A673 (cell line): Measurements from ENCODE around the gene RSBN1. TPM values are rescaled to one million over a fixed set of nuclear protein-coding genes. Genes with fewer than 3 reads are reported as not detected.
"Not testable (repeated sequence)": the region's sequence is repeated elsewhere in the genome, so short reads cannot be mapped to it uniquely, and the experiment has no call there.

Experiments used
- BruUV-seq: library from RNA; stranded (reverse); fragments of 400-500 nt; replicated peaks from 2 replicates; lab custom pipeline; 2021; lab: Mats Ljungman, UMichigan
- CTCF ChIA-PET: fragments of 300-600 bp; sonication (Branson Sonifier 250); formaldehyde crosslinking; loops from one replicate; lab custom pipeline; 2022; ENCODE audit warnings: antibody characterized with exemption; lab: Charles Lee
- POLR2A ChIA-PET: fragments of 300-600 bp; sonication (Branson Sonifier 250); formaldehyde crosslinking; loops from one replicate; lab custom pipeline; 2022; ENCODE audit warnings: antibody characterized with exemption; ENCODE audit not compliant: low non-redundant PET; lab: Charles Lee
- DNase-seq: peaks from one replicate; pipeline ENCODE4 v3.0.0-alpha.2; 2015; ENCODE audit warnings: low spot score
- H3K27ac ChIP-seq: fragments of 200-600 bp; sonication (generic); 2 replicates; pipeline ENCODE4 v1.5.1; 2016; ENCODE audit warnings: mixed run types, low read depth, mild to moderate bottlenecking, mixed read lengths, antibody characterized with exemption, low read length; ENCODE audit not compliant: poor library complexity, severe bottlenecking
- H3K27me3 ChIP-seq: fragments of 200-600 bp; sonication (generic); replicated peaks from 2 replicates; pipeline ENCODE4 v1.6.1; 2017; ENCODE audit warnings: mixed run types, low read depth, mild to moderate bottlenecking, mixed read lengths, antibody characterized with exemption, low read length; ENCODE audit not compliant: insufficient read depth, poor library complexity
- H3K36me3 ChIP-seq: fragments of 200-600 bp; sonication (generic); 2 replicates; pipeline ENCODE4 v1.6.1; 2016; ENCODE audit warnings: mixed run types, mild to moderate bottlenecking, mixed read lengths, antibody characterized with exemption, low read length; ENCODE audit not compliant: insufficient read depth, poor library complexity, severe bottlenecking
- H3K4me1 ChIP-seq: fragments of 200-600 bp; sonication (generic); 2 replicates; pipeline ENCODE4 v1.6.1; 2017; ENCODE audit warnings: mixed run types, mild to moderate bottlenecking, mixed read lengths, antibody characterized with exemption, low read length; ENCODE audit not compliant: insufficient read depth, poor library complexity, severe bottlenecking
- H3K4me3 ChIP-seq: fragments of 200-600 bp; sonication (generic); 2 replicates; pipeline ENCODE4 v1.5.1; 2016; ENCODE audit warnings: low read depth, mixed run types, mild to moderate bottlenecking, mixed read lengths, low read length; ENCODE audit not compliant: poor library complexity, severe bottlenecking
- H3K9me3 ChIP-seq: fragments of 200-600 bp; sonication (generic); 2 replicates; pipeline ENCODE4 v1.6.1; 2016; ENCODE audit warnings: mixed run types, low read depth, mild to moderate bottlenecking, mixed read lengths, antibody characterized with exemption, low read length; ENCODE audit not compliant: poor library complexity, severe bottlenecking
- EZH2 ChIP-seq: fragments of 200-600 bp; sonication (generic); IDR thresholded peaks from 2 replicates; pipeline ENCODE4 v1.6.1; 2017; ENCODE audit warnings: borderline replicate concordance, low read depth, mild to moderate bottlenecking, mixed read lengths, antibody characterized with exemption, low read length; ENCODE audit not compliant: poor library complexity, severe bottlenecking
- intact Hi-C: fragments of 100-400 bp; cut with micrococcal nuclease; formaldehyde crosslinking; loops from one replicate; pipeline ENCODE4 v1.10.0; 2022; ENCODE audit not compliant: unreplicated experiment
- total RNA-seq: library from RNA; stranded (reverse); gene quantifications from 2 replicates; pipeline ENCODE4 v1.2.3, GENCODE V29; 2021
- TF ChIP-seq, protein P1 (sequence below): fragments of 300-800, 200-600 bp; sonication (generic); conservative IDR thresholded peaks from 2 replicates; pipeline ENCODE4 v1.5.1; 2017; ENCODE audit warnings: low read depth, mild to moderate bottlenecking, antibody characterized with exemption, low read length, moderate library complexity, mixed read lengths

The RSBN1 gene
- total RNA-seq, 1 experiment from 2014 or later: 18.3 TPM

DNA sequence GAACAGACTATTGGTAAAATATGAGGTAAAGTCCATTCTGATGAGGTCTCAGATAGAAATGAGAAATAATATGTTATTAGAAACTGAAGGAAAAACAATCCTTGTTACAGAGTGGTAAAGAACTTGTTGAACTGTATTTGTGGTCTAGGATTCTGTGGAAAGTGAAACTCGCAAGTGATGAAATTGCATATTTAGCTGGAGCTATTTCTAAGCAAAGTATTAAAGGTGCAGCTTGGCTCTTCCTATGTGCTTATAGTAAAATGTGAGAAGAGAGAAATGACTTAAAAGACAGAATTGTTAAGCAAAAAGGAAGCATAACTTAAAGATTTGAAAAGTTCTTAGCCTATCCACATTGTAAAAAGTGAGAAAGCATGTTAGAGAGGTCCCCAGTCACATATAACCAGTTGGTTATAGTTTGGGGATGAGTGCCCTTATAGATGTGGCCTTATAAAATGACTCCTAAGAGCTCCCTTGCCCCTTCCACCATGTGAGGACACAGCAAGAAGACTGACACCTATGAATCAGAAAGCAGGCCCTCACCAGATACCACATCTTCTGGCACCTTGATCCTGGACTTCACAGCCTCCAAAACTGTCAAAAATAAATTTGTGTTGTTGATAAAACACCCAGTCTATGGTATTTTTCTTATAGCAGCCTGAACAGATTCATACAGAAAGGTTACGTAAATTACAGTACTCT lies 77.8 kb downstream of the RSBN1 start:
- Histone ChIP-seq H3K36me3 (peaks cover 12% of the 10 kb centered on the region), H3K27ac (no peak overlapping the region), H3K4me1 (no peaks in the 10 kb centered on the region), H3K9me3 (no peaks in the 10 kb centered on the region), H3K4me3 (no peak overlapping the region), H3K27me3 (no peaks in the 10 kb centered on the region)
- BruUV-seq: no TSS peak
- DNase-seq: no peak
- CTCF ChIA-PET: no interaction called here
- intact Hi-C loops: no loop called here
- POLR2A ChIA-PET: no interaction called here
- TF ChIP-seq, protein P1, sequence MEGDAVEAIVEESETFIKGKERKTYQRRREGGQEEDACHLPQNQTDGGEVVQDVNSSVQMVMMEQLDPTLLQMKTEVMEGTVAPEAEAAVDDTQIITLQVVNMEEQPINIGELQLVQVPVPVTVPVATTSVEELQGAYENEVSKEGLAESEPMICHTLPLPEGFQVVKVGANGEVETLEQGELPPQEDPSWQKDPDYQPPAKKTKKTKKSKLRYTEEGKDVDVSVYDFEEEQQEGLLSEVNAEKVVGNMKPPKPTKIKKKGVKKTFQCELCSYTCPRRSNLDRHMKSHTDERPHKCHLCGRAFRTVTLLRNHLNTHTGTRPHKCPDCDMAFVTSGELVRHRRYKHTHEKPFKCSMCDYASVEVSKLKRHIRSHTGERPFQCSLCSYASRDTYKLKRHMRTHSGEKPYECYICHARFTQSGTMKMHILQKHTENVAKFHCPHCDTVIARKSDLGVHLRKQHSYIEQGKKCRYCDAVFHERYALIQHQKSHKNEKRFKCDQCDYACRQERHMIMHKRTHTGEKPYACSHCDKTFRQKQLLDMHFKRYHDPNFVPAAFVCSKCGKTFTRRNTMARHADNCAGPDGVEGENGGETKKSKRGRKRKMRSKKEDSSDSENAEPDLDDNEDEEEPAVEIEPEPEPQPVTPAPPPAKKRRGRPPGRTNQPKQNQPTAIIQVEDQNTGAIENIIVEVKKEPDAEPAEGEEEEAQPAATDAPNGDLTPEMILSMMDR: no peak
- TF ChIP-seq EZH2: no peak

DNA sequence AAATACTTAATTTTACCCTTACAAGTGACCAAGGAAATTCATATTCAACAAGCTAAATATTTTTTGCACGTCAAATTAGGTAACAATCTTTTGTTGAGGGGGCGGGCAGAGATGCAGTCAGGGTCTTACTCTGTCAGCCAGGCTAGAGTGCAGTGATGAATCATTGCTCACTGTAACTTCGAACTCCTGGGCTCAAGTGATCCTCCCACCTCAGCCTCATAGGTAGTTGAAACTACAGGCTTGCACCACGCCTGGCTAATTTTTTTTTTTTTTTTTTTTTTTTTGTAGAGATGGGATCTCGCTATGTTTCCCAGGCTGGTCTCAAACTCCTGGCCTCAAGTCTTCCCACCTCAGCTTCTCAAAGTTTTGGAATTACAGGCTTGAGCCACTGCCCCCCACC lies 79.5 kb downstream of the RSBN1 start:
- TF ChIP-seq EZH2: no peak
- TF ChIP-seq, protein P1: no peak
- Histone ChIP-seq H3K27me3 (no peaks in the 10 kb centered on the region), H3K27ac (no peak overlapping the region), H3K4me1 (no peaks in the 10 kb centered on the region), H3K4me3 (no peak overlapping the region), H3K36me3 (peaks cover 4% of the 10 kb centered on the region), H3K9me3 (no peaks in the 10 kb centered on the region)
- no peak for DNase-seq
- no TSS peak for BruUV-seq
- ChIA-PET CTCF (no interaction called here), POLR2A (no interaction called here)
- intact Hi-C loops: no loop called here

DNA sequence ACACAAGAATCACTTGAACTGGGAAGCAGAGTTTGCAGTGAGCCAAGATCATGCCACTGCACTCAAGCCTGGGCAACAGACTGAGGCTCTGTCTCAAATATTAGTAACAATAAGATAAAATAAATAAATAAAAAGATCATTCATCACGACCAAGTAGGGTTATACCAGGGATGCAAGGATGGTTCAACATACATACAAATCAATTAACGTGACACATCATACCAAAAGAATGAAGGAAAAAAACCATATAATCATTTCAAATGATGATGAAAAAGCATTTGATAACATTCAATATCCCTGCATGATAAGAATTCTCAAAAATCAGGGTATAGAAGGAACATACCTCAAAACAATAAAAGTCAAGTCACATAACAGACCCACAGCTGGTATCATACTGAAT lies 91.3 kb downstream of the RSBN1 start:
- Histone ChIP-seq H3K4me1 (no peaks in the 10 kb centered on the region), H3K27ac (no peak overlapping the region), H3K36me3 (peaks cover 45% of the 10 kb centered on the region), H3K4me3 (no peak overlapping the region), H3K9me3 (peaks cover 4% of the 10 kb centered on the region), H3K27me3 (no peaks in the 10 kb centered on the region)
- BruUV-seq: no TSS peak
- TF ChIP-seq, protein P1: no peak
- TF ChIP-seq EZH2: no peak
- ChIA-PET POLR2A (no interaction called here), CTCF (no interaction called here)
- DNase-seq: no peak
- intact Hi-C loops: no loop called here

DNA sequence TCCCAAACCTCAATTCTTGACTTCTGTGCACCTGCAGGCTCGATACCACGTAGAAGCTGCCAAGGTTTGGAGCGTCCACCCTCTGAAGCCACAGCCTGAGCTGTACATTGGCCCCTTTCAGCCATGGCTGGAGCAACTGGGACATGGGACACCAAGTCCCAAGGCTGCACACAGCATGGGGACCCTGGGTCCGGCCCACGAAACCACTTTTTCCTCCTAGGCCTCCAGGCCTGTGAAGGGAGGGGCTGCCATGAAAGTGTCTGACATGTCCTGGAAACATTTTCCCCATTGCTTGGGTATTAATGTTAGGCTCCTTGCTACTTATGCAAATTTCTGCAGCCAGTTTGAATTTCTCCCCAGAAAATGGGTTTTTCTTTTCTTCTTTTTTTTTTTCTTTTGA lies 93.7 kb downstream of the RSBN1 start:
- DNase-seq, CTCF ChIA-PET, BruUV-seq, intact Hi-C loops, H3K4me1 ChIP-seq, H3K27ac ChIP-seq, POLR2A ChIA-PET, H3K4me3 ChIP-seq, H3K9me3 ChIP-seq, H3K27me3 ChIP-seq: not testable (repeated sequence)
- peaks cover 34% of the 10 kb centered on the region for H3K36me3 ChIP-seq

DNA sequence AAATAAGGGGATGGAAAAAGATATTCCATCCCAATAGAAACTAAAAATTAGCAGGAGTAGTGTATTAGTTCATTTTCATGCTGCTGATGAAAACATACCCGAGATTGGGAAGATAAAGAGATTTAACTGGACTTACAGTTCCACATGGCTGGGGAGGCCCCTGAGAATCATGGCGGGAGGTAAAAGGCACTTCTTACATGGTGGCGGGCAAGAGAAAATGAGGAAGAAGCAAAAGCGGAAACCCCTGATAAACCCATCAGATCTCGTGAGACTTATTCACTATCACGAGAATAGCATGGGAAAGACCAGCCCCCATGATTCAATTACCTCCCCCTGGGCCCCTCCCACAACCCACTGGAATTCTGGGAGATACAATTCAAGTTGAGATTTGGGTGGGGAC lies 94.8 kb downstream of the RSBN1 start:
- intact Hi-C loops, DNase-seq, H3K4me1 ChIP-seq, POLR2A ChIA-PET, H3K9me3 ChIP-seq, H3K27ac ChIP-seq, BruUV-seq, H3K27me3 ChIP-seq, CTCF ChIA-PET, H3K4me3 ChIP-seq: not testable (repeated sequence)
- H3K36me3 ChIP-seq: peaks cover 27% of the 10 kb centered on the region
